GM12878 (cell line): Measurements from ENCODE around the gene NLRP10.

Source experiments
- NR2C2 ChIP-seq: IDR thresholded peaks from 2 replicates; pipeline ENCODE4 v1.6.1; 2011; ENCODE audit warnings: borderline replicate concordance, low read depth; ENCODE audit not compliant: control insufficient read depth, insufficient read length
- POLR2AphosphoS5 ChIP-seq: IDR thresholded peaks from 2 replicates; pipeline ENCODE4 v1.6.1; 2011; ENCODE audit warnings: mild to moderate bottlenecking, low read length, inconsistent platforms

DNA sequence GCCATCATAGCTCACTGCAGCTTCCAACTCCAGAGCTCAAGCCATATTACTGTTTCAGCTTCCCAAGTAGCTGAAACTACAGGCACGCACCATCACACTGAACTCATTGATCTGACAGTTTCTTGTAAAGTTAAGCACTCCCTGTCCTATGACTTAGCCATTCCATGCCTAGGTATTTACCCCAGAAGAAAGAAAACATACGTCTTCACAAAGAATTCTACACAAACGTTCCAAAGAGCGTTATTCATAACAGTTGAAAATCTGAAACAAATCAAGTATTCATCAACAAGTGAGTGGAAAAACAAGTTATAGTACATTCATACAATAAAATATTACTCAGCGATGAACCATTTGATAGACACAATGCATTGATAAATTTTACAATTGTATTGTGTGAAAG, 7.8 kb upstream of the NLRP10 start:
- TF ChIP-seq NR2C2 (no peak), POLR2AphosphoS5 (no peak)
